GM12872 (cell line): ENCODE results near the gene ADAMTS9.

Experiments
- TF ChIP-seq, protein P1 (sequence below): IDR thresholded peaks from 3 replicates; pipeline ENCODE4 v1.5.1; 2011; ENCODE audit warnings: low read depth, mild to moderate bottlenecking, low read length, moderate library complexity; ENCODE audit not compliant: insufficient read depth

The ADAMTS9 gene

GRCh38 chr3:64475037-64475436, 212.8 kb downstream of the ADAMTS9 start:
- TF ChIP-seq, protein P1, sequence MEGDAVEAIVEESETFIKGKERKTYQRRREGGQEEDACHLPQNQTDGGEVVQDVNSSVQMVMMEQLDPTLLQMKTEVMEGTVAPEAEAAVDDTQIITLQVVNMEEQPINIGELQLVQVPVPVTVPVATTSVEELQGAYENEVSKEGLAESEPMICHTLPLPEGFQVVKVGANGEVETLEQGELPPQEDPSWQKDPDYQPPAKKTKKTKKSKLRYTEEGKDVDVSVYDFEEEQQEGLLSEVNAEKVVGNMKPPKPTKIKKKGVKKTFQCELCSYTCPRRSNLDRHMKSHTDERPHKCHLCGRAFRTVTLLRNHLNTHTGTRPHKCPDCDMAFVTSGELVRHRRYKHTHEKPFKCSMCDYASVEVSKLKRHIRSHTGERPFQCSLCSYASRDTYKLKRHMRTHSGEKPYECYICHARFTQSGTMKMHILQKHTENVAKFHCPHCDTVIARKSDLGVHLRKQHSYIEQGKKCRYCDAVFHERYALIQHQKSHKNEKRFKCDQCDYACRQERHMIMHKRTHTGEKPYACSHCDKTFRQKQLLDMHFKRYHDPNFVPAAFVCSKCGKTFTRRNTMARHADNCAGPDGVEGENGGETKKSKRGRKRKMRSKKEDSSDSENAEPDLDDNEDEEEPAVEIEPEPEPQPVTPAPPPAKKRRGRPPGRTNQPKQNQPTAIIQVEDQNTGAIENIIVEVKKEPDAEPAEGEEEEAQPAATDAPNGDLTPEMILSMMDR: 0 out of 3 replicates have a peak, but pooled peaks have one; percentile 15

GRCh38 chr3:64473466-64473865, 214.3 kb downstream of the ADAMTS9 start:
- TF ChIP-seq, protein P1: no peak

GRCh38 chr3:64470436-64470835, 217.4 kb downstream of the ADAMTS9 start:
- TF ChIP-seq, protein P1: no peak

DNA sequence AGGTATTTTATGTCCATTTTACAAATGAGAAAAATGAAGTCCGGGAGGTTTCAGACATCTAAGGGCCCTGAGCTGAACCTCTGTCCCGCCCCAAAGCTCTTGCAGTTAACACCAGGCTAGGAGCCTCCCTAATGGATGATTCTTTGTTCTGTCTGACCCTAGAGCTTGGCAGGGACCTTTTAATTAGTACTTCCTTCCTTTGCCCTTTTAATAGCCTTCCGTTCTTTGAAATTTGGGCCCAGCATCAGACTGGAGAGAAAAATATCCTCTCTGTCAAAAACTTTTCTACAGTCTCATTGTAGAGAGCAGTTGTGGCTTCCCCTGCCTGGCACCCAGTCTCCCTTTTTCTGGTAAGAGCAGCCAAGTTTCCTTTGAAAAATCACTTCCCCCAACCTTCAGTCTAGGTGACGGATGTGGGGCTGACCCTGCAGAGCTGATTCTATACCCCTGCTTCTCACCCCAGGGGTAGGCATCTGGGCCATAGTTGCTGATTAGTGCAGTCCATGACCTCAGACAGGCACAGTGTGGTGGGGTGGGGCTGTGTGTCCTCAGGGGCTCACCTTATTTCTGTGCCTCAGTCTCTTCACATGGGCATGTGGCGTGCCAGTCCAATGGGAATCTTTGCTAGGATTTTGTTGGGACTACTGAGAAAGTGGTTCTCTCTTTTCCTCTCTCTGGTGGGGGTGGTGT, 220.4 kb downstream of the ADAMTS9 start:
- TF ChIP-seq, protein P1: no peak
